Endothelial cell (in vitro differentiated cells): ENCODE results near the gene BEST4. TPM values are rescaled to one million over a fixed set of nuclear protein-coding genes. Genes with fewer than 3 reads are reported as not detected.

Experiments used
- DNase-seq: peaks from one replicate; pipeline ENCODE4 v3.0.0; 2021; ENCODE audit warnings: low spot score
- H3K27ac Mint-ChIP-seq: one replicate; pipeline ENCODE4 v1.8.0; 2021; ENCODE audit warnings: mixed read lengths, inconsistent platforms; ENCODE audit not compliant: unreplicated experiment
- H3K27me3 Mint-ChIP-seq: one replicate; pipeline ENCODE4 v1.8.0; 2021; ENCODE audit warnings: mild to moderate bottlenecking, moderate library complexity, mixed read lengths, inconsistent platforms; ENCODE audit not compliant: unreplicated experiment
- H3K36me3 Mint-ChIP-seq: one replicate; pipeline ENCODE4 v1.8.0; 2021; ENCODE audit warnings: mild to moderate bottlenecking, low read depth, mixed read lengths, inconsistent platforms; ENCODE audit not compliant: unreplicated experiment
- H3K4me1 Mint-ChIP-seq: one replicate; pipeline ENCODE4 v1.8.0; 2021; ENCODE audit warnings: mild to moderate bottlenecking, mixed read lengths, inconsistent platforms; ENCODE audit not compliant: unreplicated experiment
- H3K4me3 Mint-ChIP-seq: one replicate; pipeline ENCODE4 v1.8.0; 2021; ENCODE audit warnings: mild to moderate bottlenecking, mixed read lengths, inconsistent platforms; ENCODE audit not compliant: unreplicated experiment
- H3K9me3 Mint-ChIP-seq: one replicate; pipeline ENCODE4 v1.8.0; 2021; ENCODE audit warnings: mixed read lengths, inconsistent platforms; ENCODE audit not compliant: unreplicated experiment
- total RNA-seq: library from RNA; stranded (reverse); fragmentation: NEBNext Ultra II Directional; extraction: Animal tissue kit (Norgen Biotek cat#: 25700); gene quantifications from one replicate; pipeline ENCODE4 v1.2.1, GENCODE V29; 2021; ENCODE audit not compliant: unreplicated experiment
- TF ChIP-seq, protein P1 (sequence below): fragments of 200-600 bp; sonication (generic); IDR thresholded peaks from one replicate; pipeline ENCODE4 v1.5.0; 2021; ENCODE audit warnings: antibody characterized with exemption; ENCODE audit not compliant: unreplicated experiment

BEST4 gene
- total RNA-seq, 1 donor from 2014 or later, result 0.18 TPM

DNA sequence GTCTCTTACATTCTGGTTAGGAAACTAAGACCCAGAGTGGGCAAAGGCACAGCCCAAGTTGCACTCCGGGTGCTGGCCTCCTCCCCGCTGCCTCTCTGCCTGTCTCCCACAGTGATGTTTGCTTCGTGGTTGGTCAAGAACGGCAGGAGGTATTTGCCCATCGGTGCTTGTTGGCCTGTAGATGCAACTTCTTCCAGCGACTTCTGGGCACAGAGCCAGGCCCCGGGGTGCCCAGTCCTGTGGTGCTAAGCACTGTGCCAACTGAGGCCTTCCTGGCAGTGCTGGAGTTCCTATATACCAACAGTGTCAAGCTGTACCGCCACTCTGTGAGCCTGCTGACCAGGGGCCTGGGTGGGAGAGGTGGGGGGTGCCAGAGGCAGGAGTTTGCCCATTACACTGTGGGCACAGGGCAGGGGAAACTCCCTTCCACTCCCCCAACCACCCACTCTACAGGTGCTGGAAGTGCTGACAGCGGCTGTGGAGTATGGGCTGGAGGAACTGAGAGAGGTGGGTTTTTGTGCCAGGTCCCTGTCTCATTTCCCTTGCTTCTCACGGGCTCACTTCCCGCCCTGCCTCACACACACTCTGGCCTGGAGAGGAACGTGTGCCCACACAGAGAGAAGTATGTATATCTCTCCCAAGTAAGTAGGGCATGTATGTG lies 22.3 kb upstream of the BEST4 start:
- peaks cover 41% of the 10 kb centered on the region for H3K27me3 Mint-ChIP-seq
- no peak overlapping the region for H3K4me3 Mint-ChIP-seq
- TF ChIP-seq, protein P1, sequence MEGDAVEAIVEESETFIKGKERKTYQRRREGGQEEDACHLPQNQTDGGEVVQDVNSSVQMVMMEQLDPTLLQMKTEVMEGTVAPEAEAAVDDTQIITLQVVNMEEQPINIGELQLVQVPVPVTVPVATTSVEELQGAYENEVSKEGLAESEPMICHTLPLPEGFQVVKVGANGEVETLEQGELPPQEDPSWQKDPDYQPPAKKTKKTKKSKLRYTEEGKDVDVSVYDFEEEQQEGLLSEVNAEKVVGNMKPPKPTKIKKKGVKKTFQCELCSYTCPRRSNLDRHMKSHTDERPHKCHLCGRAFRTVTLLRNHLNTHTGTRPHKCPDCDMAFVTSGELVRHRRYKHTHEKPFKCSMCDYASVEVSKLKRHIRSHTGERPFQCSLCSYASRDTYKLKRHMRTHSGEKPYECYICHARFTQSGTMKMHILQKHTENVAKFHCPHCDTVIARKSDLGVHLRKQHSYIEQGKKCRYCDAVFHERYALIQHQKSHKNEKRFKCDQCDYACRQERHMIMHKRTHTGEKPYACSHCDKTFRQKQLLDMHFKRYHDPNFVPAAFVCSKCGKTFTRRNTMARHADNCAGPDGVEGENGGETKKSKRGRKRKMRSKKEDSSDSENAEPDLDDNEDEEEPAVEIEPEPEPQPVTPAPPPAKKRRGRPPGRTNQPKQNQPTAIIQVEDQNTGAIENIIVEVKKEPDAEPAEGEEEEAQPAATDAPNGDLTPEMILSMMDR, result no peak
- H3K9me3 Mint-ChIP-seq, result no peaks in the 10 kb centered on the region
- H3K36me3 Mint-ChIP-seq, result peaks cover 27% of the 10 kb centered on the region
- peaks cover 59% of the 10 kb centered on the region for H3K4me1 Mint-ChIP-seq
- no peak for DNase-seq
- peak overlapping the region; percentile 48 for H3K27ac Mint-ChIP-seq

- Mint-ChIP-seq H3K36me3 (peaks cover 24% of the 10 kb centered on the region), H3K9me3 (no peaks in the 10 kb centered on the region), H3K4me1 (peaks cover 56% of the 10 kb centered on the region), H3K4me3 (peak overlapping the region; percentile 56), H3K27me3 (peaks cover 39% of the 10 kb centered on the region), H3K27ac (peak overlapping the region; percentile 100)
- TF ChIP-seq, protein P1, result no peak
- DNase-seq, result no peak
Observed at GRCh38 chr1:44808938-44809917, 21.3 kb upstream of the BEST4 start.

- H3K4me1 Mint-ChIP-seq, result peaks cover 54% of the 10 kb centered on the region
- peaks cover 38% of the 10 kb centered on the region for H3K27me3 Mint-ChIP-seq
- H3K27ac Mint-ChIP-seq, result peak within 1 kb of the TSS; percentile 100
- peak; percentile 76 for DNase-seq
- peak within 1 kb of the TSS; percentile 81 for H3K4me3 Mint-ChIP-seq
- TF ChIP-seq, protein P1, result no peak
- peaks cover 21% of the 10 kb centered on the region for H3K36me3 Mint-ChIP-seq
- no peaks in the 10 kb centered on the region for H3K9me3 Mint-ChIP-seq
Observed at GRCh38 chr1:44808063-44808937, 20.3 kb upstream of the BEST4 start, which contains the start of gene BTBD19. TSS of gene BTBD19 (plus strand) at chr1:44808523. CDS start at chr1:44808821, 298 bp downstream.

GRCh38 chr1:44807364-44808062 lies 19.5 kb upstream of the BEST4 start:
- no peaks in the 10 kb centered on the region for H3K9me3 Mint-ChIP-seq

More at GRCh38 chr1:44807364-44808062, 19.5 kb upstream of the BEST4 start:
- DNase-seq, result peak; percentile 83
- H3K4me1 Mint-ChIP-seq, result peaks cover 59% of the 10 kb centered on the region
- peaks cover 38% of the 10 kb centered on the region for H3K27me3 Mint-ChIP-seq
- TF ChIP-seq, protein P1, result no peak
- peaks cover 24% of the 10 kb centered on the region for H3K36me3 Mint-ChIP-seq
- peak overlapping the region; percentile 100 for H3K27ac Mint-ChIP-seq
- H3K4me3 Mint-ChIP-seq, result peak overlapping the region; percentile 81
